Chondrocyte (in vitro differentiated cells): ENCODE results near the gene SMC6. TPM values are rescaled to one million over a fixed set of nuclear protein-coding genes. Genes with fewer than 3 reads are reported as not detected.

ENCODE experiments used
- DNase-seq: peaks from one replicate; pipeline ENCODE4 v3.0.0; 2021; ENCODE audit warnings: mixed read lengths, low spot score
- H3K27ac Mint-ChIP-seq: one replicate; pipeline ENCODE4 v1.8.0; 2021; ENCODE audit warnings: mild to moderate bottlenecking, moderate library complexity, mixed read lengths; ENCODE audit not compliant: unreplicated experiment
- H3K27me3 Mint-ChIP-seq: 2 replicates; pipeline ENCODE4 v1.8.0; 2021; ENCODE audit warnings: low read depth, mixed read lengths
- H3K36me3 Mint-ChIP-seq: 2 replicates; pipeline ENCODE4 v1.8.0; 2021; ENCODE audit warnings: low read depth, mixed read lengths
- H3K4me1 Mint-ChIP-seq: 2 replicates; pipeline ENCODE4 v1.8.0; 2021; ENCODE audit warnings: low read depth, mild to moderate bottlenecking, mixed read lengths
- H3K4me3 Mint-ChIP-seq: one replicate; pipeline ENCODE4 v1.8.0; 2021; ENCODE audit warnings: mild to moderate bottlenecking, moderate library complexity, mixed read lengths; ENCODE audit not compliant: unreplicated experiment
- H3K9me3 Mint-ChIP-seq: 2 replicates; pipeline ENCODE4 v1.8.0; 2021; ENCODE audit warnings: low read depth, mixed read lengths
- total RNA-seq: library from RNA; stranded (reverse); gene quantifications from 3 replicates; pipeline ENCODE4 v1.2.1, GENCODE V29; 2021
- TF ChIP-seq, protein P1 (sequence below): fragments of 200-600 bp; sonication (generic); IDR thresholded peaks from 2 replicates; pipeline ENCODE4 v1.5.0; 2021; ENCODE audit warnings: antibody characterized with exemption, mild to moderate bottlenecking, moderate library complexity

The SMC6 gene
- total RNA-seq, 1 donor from 2014 or later, result 21.0 TPM

DNA sequence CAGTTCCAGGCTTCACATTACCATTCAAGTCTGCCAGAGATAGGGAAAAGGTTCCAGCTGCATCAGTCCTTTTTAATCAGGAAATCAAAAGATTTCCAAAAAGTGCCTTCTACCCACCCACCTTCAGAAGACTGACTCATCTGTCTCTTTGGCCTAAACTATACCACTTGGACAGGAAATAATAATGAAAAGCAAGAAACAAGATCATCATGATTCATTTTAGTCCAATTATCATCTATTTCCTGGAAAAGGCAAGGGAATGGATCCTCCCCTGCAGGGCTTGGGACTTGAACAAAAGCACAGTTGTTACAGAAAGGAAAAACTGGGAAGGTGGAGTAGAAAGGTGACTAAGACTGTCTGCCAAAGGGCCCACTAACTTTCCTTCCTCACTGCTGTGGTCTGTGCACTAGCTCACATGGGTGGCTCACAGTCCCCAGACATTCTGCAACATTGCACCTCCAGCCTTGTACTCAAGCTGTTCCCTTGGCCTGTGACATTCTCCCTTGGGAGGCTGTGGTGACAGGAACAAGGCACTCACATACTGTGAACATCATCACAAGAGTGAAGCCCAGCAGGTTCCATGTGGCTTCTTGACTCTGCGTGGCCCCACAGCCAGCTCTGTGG, 137.8 kb downstream of the SMC6 start:
- TF ChIP-seq, protein P1, sequence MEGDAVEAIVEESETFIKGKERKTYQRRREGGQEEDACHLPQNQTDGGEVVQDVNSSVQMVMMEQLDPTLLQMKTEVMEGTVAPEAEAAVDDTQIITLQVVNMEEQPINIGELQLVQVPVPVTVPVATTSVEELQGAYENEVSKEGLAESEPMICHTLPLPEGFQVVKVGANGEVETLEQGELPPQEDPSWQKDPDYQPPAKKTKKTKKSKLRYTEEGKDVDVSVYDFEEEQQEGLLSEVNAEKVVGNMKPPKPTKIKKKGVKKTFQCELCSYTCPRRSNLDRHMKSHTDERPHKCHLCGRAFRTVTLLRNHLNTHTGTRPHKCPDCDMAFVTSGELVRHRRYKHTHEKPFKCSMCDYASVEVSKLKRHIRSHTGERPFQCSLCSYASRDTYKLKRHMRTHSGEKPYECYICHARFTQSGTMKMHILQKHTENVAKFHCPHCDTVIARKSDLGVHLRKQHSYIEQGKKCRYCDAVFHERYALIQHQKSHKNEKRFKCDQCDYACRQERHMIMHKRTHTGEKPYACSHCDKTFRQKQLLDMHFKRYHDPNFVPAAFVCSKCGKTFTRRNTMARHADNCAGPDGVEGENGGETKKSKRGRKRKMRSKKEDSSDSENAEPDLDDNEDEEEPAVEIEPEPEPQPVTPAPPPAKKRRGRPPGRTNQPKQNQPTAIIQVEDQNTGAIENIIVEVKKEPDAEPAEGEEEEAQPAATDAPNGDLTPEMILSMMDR, result no peak
- H3K4me1 Mint-ChIP-seq, result peaks cover 9% of the 10 kb centered on the region
- H3K36me3 Mint-ChIP-seq, result no peaks in the 10 kb centered on the region
- H3K27me3 Mint-ChIP-seq, result peaks cover 4% of the 10 kb centered on the region
- H3K9me3 Mint-ChIP-seq, result no peaks in the 10 kb centered on the region
- no peak overlapping the region for H3K4me3 Mint-ChIP-seq
- DNase-seq, result no peak
- H3K27ac Mint-ChIP-seq, result no peak overlapping the region

DNA sequence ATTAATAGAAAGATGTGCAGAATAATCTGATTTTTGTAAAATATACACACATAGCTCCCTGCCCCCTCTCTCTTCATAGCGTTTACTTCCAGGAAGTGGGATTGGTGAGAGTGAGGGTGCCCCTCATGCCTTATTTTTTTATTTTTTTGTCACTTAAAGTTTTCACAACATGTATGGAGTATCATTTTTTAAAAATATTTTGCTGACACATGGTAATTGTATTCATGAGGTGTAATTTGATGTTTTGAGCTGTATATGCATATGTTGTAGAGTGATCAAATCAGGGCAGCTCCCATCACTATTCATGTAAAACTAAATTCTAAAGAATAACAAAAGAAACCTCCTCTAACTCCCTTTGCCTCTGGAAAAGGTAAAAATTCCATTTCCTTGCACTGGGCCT, 138.5 kb downstream of the SMC6 start:
- DNase-seq, result no peak
- Mint-ChIP-seq H3K27me3 (peaks cover 4% of the 10 kb centered on the region), H3K4me3 (no peak overlapping the region), H3K4me1 (peaks cover 3% of the 10 kb centered on the region), H3K9me3 (no peaks in the 10 kb centered on the region), H3K36me3 (no peaks in the 10 kb centered on the region), H3K27ac (no peak overlapping the region)
- TF ChIP-seq, protein P1, result no peak

DNA sequence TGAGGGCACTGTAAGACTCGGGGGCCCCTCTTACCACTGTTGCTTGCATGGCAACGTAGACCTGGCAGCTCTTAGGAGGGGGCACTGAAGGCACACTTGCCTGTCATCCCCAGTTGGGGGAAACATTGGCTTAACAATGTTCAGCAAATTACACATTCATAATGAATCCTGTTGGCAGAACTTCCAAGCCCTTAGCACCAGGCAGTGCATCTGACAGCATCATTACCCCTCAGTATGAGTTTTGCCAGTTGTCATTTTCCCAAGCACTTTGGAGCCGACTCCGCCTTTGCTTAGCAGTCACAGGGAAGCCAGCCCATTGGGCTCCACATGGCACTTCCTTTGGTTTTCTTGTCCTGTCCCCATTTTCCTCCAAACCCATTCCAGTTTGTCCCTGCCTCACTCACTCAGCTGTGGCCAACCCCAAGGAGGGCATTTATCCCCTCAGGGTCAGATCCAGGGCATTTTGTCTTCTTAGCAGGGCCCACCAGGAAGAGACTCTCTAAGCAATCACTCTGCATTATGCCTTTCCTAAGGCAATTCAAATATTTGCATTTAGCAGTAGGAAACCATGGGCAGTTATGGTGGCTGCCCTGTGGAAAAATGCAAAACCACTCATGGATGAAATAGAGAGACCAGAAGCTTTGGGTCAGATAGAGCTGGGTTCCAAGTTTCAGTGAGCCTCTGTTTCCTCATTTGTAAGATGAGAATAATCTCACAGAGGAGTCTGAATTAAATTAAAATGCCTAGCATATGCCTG, 139.3 kb downstream of the SMC6 start:
- Mint-ChIP-seq H3K4me1 (no peaks in the 10 kb centered on the region), H3K27ac (no peak overlapping the region), H3K4me3 (no peak overlapping the region), H3K36me3 (no peaks in the 10 kb centered on the region), H3K9me3 (no peaks in the 10 kb centered on the region), H3K27me3 (peaks cover 4% of the 10 kb centered on the region)
- TF ChIP-seq, protein P1, result no peak
- DNase-seq, result no peak

Other genes with a start within 250 kb of the SMC6 start
- gene RAD51AP2, start 235.4 kb downstream of the SMC6 start, total RNA-seq, result not detected in 3 replicates
- not detected in 3 replicates for gene VSNL1, start 213.1 kb downstream of the SMC6 start, total RNA-seq
- 7.2 to 9.4 TPM (median 7.6 TPM) in 3 replicates for gene GEN1, start 328 bp upstream of the SMC6 start, total RNA-seq
- not detected in 3 replicates for gene MSGN1, start 62.6 kb upstream of the SMC6 start, total RNA-seq
- 0.37 to 0.41 TPM in 2 of 3 replicates, not detected in the other for gene KCNS3, start 124.9 kb upstream of the SMC6 start, total RNA-seq